GM12864 (cell line): ENCODE data around the gene ANKRD7.
"Not testable (repeated sequence)": the region's sequence is repeated elsewhere in the genome, so short reads cannot be mapped to it uniquely, and the experiment has no call there.

Experiments
- DNase-seq: peaks from one replicate; pipeline ENCODE4 v3.0.0-alpha.2; 2011; ENCODE audit warnings: low read depth
- H3K4me3 ChIP-seq: 2 replicates; pipeline ENCODE4 v1.5.1; 2011; ENCODE audit warnings: mild to moderate bottlenecking, low read depth, low read length, control low read depth
- CTCF ChIP-seq: IDR thresholded peaks from 2 replicates; pipeline ENCODE4 v1.5.1; 2011; ENCODE audit warnings: low read depth, mild to moderate bottlenecking, moderate library complexity, low read length, control low read depth, inconsistent platforms; ENCODE audit errors: missing control alignments

ANKRD7 gene

GRCh38 chr7:118222591-118222990, 1.9 kb upstream of the ANKRD7 start:
- H3K4me3 ChIP-seq = no peak overlapping the region
- DNase-seq = no peak
- TF ChIP-seq CTCF = no peak

DNA sequence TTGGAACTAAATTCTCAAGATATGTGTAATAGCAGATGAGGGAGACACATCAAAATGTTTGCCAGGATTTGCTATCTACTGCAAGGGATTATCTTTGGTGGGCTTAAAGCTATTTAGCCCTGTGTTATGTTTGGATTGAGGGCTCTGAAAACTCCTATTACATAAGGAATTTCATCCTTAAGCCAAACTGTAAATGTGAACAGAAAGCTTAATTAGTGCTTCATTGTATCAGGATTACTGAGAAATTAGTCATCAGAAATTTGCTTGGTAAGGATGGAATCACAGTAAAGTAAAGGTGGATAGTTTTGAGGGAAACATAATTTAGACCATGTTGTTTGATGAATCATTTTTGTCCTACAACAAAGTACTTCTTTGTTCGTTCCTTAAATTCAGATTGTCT, 8.3 kb downstream of the ANKRD7 start:
- no peak overlapping the region for H3K4me3 ChIP-seq
- DNase-seq = no peak
- no peak for TF ChIP-seq CTCF

DNA sequence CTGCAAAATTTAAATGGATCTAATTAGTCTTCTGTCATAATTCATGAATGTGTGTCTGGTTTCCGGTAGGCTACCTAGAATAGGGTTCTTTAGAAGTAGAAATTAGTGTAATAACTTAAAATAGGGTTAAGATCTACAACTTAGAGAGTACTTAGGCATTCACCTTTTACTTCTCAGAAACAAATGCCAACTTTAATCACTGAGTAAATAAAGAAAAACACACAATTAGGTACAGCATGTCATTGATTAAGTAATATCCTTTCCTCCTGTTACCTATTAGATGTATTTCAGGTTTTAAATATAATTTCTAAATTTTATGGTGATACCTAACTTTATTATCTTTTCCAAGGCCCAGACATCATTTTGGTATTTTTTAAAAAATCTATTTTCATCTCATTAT, 9.3 kb downstream of the ANKRD7 start:
- no peak overlapping the region for H3K4me3 ChIP-seq
- TF ChIP-seq CTCF = no peak
- DNase-seq = no peak

DNA sequence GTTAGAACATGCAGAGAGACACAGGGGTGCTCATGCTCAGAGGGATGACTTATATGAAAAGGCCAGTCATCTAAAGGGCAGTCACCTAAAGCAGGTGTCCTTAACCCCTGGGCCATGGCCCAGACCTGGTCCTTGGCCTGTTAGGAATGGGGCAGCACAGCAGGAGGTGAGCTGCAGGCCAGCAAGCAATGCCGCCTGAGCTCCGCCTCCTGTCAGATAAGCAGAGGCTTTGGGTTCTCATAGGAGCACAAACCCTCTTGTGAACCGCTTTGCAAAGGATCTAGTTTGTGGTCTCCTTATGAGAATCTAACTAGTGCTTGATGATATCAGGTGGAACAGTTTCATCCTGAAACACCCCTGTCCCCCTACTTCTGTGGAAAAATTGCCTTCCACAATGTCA, 14.5 kb downstream of the ANKRD7 start:
- no peak for TF ChIP-seq CTCF
- DNase-seq = no peak
- no peak overlapping the region for H3K4me3 ChIP-seq

DNA sequence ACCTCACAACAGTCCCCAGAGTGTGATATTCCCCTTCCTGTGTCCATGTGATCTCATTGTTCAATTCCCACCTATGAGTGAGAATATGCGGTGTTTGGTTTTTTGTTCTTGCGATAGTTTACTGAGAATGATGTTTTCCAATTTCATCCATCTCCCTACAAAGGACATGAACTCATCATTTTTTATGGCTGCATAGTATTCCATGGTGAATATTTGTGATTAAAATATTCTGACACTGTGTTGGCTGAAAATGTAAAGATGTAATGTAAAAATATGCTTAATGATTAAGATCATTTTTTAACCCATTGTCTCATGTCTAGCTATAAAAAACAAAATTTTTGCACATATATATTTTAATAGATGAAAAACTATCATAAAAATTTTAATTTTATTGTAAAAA, 15.8 kb downstream of the ANKRD7 start:
- not testable (repeated sequence) for DNase-seq, H3K4me3 ChIP-seq

GRCh38 chr7:118243695-118244094, 19.2 kb downstream of the ANKRD7 start:
- no peak for DNase-seq
- H3K4me3 ChIP-seq = no peak overlapping the region
- TF ChIP-seq CTCF = no peak

DNA sequence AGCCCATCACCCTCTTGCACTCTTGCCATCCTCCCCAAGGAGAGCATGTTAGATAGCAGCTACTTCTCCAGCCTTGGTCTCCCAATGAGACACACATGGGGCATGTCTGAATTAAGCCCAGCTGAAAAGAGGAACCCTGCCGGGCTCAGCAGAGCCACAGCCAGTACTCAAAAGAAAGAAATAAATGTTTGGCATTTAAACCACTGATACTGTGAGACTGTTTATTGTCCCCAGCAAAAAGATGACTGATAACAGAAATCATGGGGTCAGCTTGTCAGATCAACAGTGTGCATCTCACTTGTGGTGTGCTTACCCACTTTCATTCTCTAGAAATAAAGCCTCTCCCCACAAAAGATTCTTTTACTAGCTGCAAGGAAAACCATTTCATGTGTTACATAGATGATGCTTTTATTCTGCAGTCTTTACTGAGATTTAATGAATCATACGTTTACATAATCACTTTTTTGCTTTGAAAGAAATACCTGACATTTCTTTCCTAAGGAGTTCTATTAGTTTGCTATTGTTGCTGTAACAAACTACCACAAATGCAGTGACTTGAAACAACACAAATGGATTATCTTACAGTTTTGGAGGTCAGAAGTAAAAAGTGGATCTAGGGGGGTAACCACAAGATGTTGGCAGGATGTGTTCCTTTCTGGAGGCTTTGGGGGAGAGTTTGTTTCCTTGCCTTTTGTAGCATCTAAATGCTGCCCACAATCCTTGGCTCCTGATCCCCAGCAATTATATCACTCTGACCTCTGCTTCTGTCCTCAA, 20.9 kb downstream of the ANKRD7 start:
- DNase-seq = no peak
- no peak overlapping the region for H3K4me3 ChIP-seq
- no peak for TF ChIP-seq CTCF
